NCI-H526 (cell line): Measurements from ENCODE around the gene OR2W3.

Experiments used
- DNase-seq, 2 experiments: peaks; one replicate each; lab custom pipeline; 2025; lab: John Stamatoyannopoulos, UW

The OR2W3 gene

GRCh38 chr1:247895163-247895637, at the start of gene OR2W3:
TSS of gene OR2W3 (plus strand) at chr1:247895587. CDS start at chr1:247895587, 0 bp downstream.
- no peak for DNase-seq

GRCh38 chr1:247845693-247846017, 49.7 kb upstream of the OR2W3 start:
- DNase-seq = no peak

- DNase-seq = no peak
Observed at GRCh38 chr1:247848346-247848745, 47.0 kb upstream of the OR2W3 start.

GRCh38 chr1:247849616-247850015, 45.8 kb upstream of the OR2W3 start:
- no peak for DNase-seq

- no peak for DNase-seq
Observed at GRCh38 chr1:247854899-247855545, 40.4 kb upstream of the OR2W3 start.

GRCh38 chr1:247855911-247856310, 39.5 kb upstream of the OR2W3 start:
- no peak for DNase-seq

- peak; percentile 1 to 59 for DNase-seq
Observed at GRCh38 chr1:247857069-247857984, 38.1 kb upstream of the OR2W3 start, which contains the start of gene TRIM58. TSS of gene TRIM58 (plus strand) at chr1:247857187. CDS start at chr1:247857247, 60 bp downstream.

- DNase-seq = peak in 1 of 2 experiments; percentile 29
Observed at GRCh38 chr1:247857985-247858619, 37.3 kb upstream of the OR2W3 start.

GRCh38 chr1:247862756-247863155, 32.6 kb upstream of the OR2W3 start:
- no peak for DNase-seq

- DNase-seq = no peak
Observed at GRCh38 chr1:247864644-247865043, 30.7 kb upstream of the OR2W3 start.

- DNase-seq = no peak
Observed at GRCh38 chr1:247865416-247865815, 30.0 kb upstream of the OR2W3 start.

GRCh38 chr1:247883346-247883745, 12.0 kb upstream of the OR2W3 start:
- no peak for DNase-seq

- no peak for DNase-seq
Observed at GRCh38 chr1:247884797-247885413, 10.5 kb upstream of the OR2W3 start.

- no peak for DNase-seq
Observed at GRCh38 chr1:247895976-247896375, 589 bp downstream of the OR2W3 start.

- DNase-seq = no peak
Observed at GRCh38 chr1:247904122-247904521, 8.7 kb downstream of the OR2W3 start.

- DNase-seq = no peak
Observed at GRCh38 chr1:247905181-247905580, 9.8 kb downstream of the OR2W3 start.

GRCh38 chr1:247905910-247906503, 10.6 kb downstream of the OR2W3 start:
- DNase-seq = no peak

- DNase-seq = peak; percentile 82 to 84
Observed at GRCh38 chr1:247906504-247907047, 11.2 kb downstream of the OR2W3 start.

GRCh38 chr1:247908766-247909165, 13.4 kb downstream of the OR2W3 start:
- no peak for DNase-seq

GRCh38 chr1:247913786-247914185, 18.4 kb downstream of the OR2W3 start:
- DNase-seq = no peak

GRCh38 chr1:247914941-247915662, 19.7 kb downstream of the OR2W3 start:
- DNase-seq = no peak
